Suprapubic skin (tissue), 4 donors: ENCODE measurements around the gene SPATC1L. TPM values are rescaled to one million over a fixed set of nuclear protein-coding genes. Genes with fewer than 3 reads are reported as not detected.

Experiments used
- DNase-seq, 2 donors: peaks; one replicate each; pipeline ENCODE4 v3.0.0-alpha.2; 2019; ENCODE audit warnings: low spot score in 2 of 2
- H3K27ac ChIP-seq: fragments of 200-600 bp; sonication (generic); one replicate; pipeline ENCODE4 v1.5.1; 2019
- H3K27me3 ChIP-seq: fragments of 200-600 bp; sonication (generic); one replicate; pipeline ENCODE4 v1.5.1; 2019
- H3K36me3 ChIP-seq: fragments of 200-600 bp; sonication (generic); one replicate; pipeline ENCODE4 v1.5.1; 2019
- H3K4me1 ChIP-seq: fragments of 200-600 bp; sonication (generic); one replicate; pipeline ENCODE4 v1.5.1; 2019
- H3K4me3 ChIP-seq: fragments of 200-600 bp; sonication (generic); one replicate; pipeline ENCODE4 v1.5.1; 2019; ENCODE audit warnings: mild to moderate bottlenecking
- H3K9me3 ChIP-seq: fragments of 200-600 bp; sonication (generic); one replicate; pipeline ENCODE4 v1.5.1; 2019
- EP300 ChIP-seq: sonication (generic); formaldehyde crosslinking; IDR thresholded peaks from one replicate; pipeline ENCODE4 v1.6.1; 2017; ENCODE audit warnings: antibody characterized with exemption
- POLR2A ChIP-seq, 2 donors: fragments of 450-650 bp; IDR thresholded peaks; one replicate each; pipeline ENCODE4 v1.6.1; 2017; ENCODE audit warnings: antibody characterized with exemption in 2 of 2, mild to moderate bottlenecking in 2 of 2, moderate library complexity in 2 of 2
- POLR2AphosphoS5 ChIP-seq, 3 donors: sonication (generic); formaldehyde crosslinking; IDR thresholded peaks; one replicate each; pipeline ENCODE4 v1.6.1; 2017; ENCODE audit warnings: antibody characterized with exemption in 3 of 3
- WGBS: methylation state at CpG from one replicate; pipeline ENCODE4 v1.1.5; 2018; 5-methylcytosine and 5-hydroxymethylcytosine counted together
- total RNA-seq, 4 donors: library from RNA; depleted of rRNA; stranded (reverse); fragments of >200 nt; gene quantifications; one replicate each; pipeline ENCODE4 v1.1.0, GENCODE V29; 2016
- TF ChIP-seq, protein P1 (sequence below), 2 donors: fragments of 200-600 bp in 1 of 2; fragments of 450-650 bp in 1 of 2; sonication (generic) in 1 of 2; IDR thresholded peaks; one replicate each; pipeline ENCODE4 v1.5.1; 2016 to 2019; ENCODE audit warnings: antibody characterized with exemption in 2 of 2, mild to moderate bottlenecking in 1 of 2, moderate library complexity in 1 of 2

SPATC1L gene
- total RNA-seq, 4 donors from 2014 or later, result 2.5 to 15.0 (median 6.9) TPM

DNA sequence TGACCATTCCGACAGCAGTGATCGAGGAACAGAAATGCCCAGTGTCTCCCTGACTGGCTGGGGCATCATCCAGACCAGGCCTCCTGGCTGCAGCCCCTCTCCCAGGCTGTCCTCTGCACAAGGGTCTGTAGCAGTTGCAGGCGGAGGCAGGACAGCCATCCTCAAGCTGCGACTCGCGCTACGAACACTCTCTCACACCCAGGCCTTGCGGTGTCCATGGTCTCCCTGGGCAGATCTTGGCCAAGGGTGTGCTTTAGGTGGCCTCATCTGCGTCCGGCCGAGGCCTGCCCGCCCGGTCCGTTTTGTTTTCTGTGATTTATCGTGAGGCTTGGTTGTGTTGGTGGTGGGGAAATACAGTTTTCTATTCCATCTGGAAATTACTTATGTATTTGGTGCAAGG, 44.6 kb downstream of the SPATC1L start:
- H3K4me1 ChIP-seq, result peaks cover 10% of the 10 kb centered on the region

DNA sequence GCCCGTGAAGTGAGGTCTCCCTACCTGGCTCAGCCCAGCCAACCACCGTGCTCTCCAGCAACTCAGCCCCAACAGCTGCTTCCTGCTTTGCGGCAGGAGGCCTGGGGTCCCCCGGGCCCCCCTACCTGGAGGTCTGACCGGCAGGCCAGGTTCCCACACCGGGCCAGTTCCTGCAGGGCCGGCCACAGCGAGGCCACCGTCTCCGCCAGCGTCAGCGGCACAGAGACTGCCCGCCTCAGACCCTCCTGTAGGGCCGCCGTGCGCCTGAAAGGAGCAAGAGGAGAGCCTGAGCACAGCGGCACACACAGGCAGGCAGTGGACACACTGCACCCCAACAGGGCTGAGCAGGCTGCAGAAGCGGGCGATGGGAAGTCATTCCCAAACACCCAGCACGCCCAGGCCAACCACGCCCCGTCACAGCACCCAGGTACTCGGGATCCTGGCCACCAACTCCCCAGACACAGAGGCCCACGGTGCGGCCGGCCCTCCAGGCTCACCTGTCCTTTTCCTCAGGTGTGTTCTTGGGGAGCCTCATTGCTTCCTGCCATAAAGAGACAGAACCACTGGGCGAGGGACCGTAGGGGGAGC, 45.8 kb downstream of the SPATC1L start:
- Histone ChIP-seq H3K4me3 (no peak overlapping the region), H3K9me3 (no peaks in the 10 kb centered on the region), H3K36me3 (no peaks in the 10 kb centered on the region), H3K27me3 (peaks cover 6% of the 10 kb centered on the region), H3K4me1 (peaks cover 3% of the 10 kb centered on the region), H3K27ac (no peak overlapping the region)
- TF ChIP-seq, protein P1, sequence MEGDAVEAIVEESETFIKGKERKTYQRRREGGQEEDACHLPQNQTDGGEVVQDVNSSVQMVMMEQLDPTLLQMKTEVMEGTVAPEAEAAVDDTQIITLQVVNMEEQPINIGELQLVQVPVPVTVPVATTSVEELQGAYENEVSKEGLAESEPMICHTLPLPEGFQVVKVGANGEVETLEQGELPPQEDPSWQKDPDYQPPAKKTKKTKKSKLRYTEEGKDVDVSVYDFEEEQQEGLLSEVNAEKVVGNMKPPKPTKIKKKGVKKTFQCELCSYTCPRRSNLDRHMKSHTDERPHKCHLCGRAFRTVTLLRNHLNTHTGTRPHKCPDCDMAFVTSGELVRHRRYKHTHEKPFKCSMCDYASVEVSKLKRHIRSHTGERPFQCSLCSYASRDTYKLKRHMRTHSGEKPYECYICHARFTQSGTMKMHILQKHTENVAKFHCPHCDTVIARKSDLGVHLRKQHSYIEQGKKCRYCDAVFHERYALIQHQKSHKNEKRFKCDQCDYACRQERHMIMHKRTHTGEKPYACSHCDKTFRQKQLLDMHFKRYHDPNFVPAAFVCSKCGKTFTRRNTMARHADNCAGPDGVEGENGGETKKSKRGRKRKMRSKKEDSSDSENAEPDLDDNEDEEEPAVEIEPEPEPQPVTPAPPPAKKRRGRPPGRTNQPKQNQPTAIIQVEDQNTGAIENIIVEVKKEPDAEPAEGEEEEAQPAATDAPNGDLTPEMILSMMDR (IDR thresholded peaks at IDR 0.05), result no peak
- TF ChIP-seq EP300, result no peak
- TF ChIP-seq POLR2AphosphoS5 (IDR thresholded peaks at IDR 0.05), result no peak
- 92% methylated on average over 24 of the region's 28 CpGs for WGBS
- no peak for DNase-seq

More for the DNA sequence above, 44.6 kb downstream of the SPATC1L start:
- Histone ChIP-seq H3K27ac (no peak overlapping the region), H3K27me3 (peaks cover 6% of the 10 kb centered on the region), H3K36me3 (no peaks in the 10 kb centered on the region), H3K4me3 (no peak overlapping the region), H3K9me3 (no peaks in the 10 kb centered on the region)
- 97% methylated on average over 15 of the region's 15 CpGs for WGBS
- no peak for TF ChIP-seq POLR2A (IDR thresholded peaks at IDR 0.05)
- no peak for TF ChIP-seq EP300
- TF ChIP-seq, protein P1 (IDR thresholded peaks at IDR 0.05), result no peak
- TF ChIP-seq POLR2AphosphoS5 (IDR thresholded peaks at IDR 0.05), result no peak
- no peak for DNase-seq

DNA sequence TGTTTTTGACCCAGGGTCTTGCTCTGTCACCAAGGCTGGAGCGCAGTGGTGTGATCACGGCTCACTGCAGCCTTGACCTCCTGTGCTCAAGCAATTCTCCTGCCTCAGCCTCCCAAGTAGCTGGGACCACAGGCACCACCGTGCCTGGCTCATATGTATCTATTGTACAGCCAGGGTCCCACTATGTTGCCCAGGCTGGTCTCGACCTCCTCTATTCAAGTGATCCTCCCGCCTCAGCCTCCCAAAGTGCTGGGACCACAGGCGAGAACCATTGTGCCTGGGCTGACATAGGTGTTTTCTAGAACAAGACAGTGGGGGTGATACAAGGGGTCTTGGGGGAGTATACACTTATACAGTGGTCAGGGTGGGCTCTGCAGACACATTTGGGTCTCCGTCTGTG, 46.4 kb downstream of the SPATC1L start:
- Histone ChIP-seq H3K36me3 (no peaks in the 10 kb centered on the region), H3K9me3 (no peaks in the 10 kb centered on the region), H3K27ac (no peak overlapping the region), H3K4me3 (no peak overlapping the region), H3K27me3 (peaks cover 6% of the 10 kb centered on the region), H3K4me1 (no peaks in the 10 kb centered on the region)
- WGBS, result 85% methylated on average over 3 of the region's 7 CpGs
- no peak for DNase-seq
- TF ChIP-seq POLR2AphosphoS5 (IDR thresholded peaks at IDR 0.05) (no peak), EP300 (no peak), POLR2A (IDR thresholded peaks at IDR 0.05) (no peak)
- TF ChIP-seq, protein P1 (IDR thresholded peaks at IDR 0.05), result no peak

GRCh38 chr21:46136739-46137349, 47.4 kb downstream of the SPATC1L start:
- H3K36me3 ChIP-seq, result no peaks in the 10 kb centered on the region
- TF ChIP-seq, protein P1 (IDR thresholded peaks at IDR 0.05), result no peak
- no peak for TF ChIP-seq POLR2A (IDR thresholded peaks at IDR 0.05)
- TF ChIP-seq EP300, result no peak
- TF ChIP-seq POLR2AphosphoS5 (IDR thresholded peaks at IDR 0.05), result no peak
- no peak for DNase-seq
- no peak overlapping the region for H3K27ac ChIP-seq
- peaks cover 6% of the 10 kb centered on the region for H3K27me3 ChIP-seq
- WGBS, result 76% methylated on average over 11 of the region's 22 CpGs
- H3K4me3 ChIP-seq, result no peak overlapping the region
- H3K9me3 ChIP-seq, result no peaks in the 10 kb centered on the region
- no peaks in the 10 kb centered on the region for H3K4me1 ChIP-seq

DNA sequence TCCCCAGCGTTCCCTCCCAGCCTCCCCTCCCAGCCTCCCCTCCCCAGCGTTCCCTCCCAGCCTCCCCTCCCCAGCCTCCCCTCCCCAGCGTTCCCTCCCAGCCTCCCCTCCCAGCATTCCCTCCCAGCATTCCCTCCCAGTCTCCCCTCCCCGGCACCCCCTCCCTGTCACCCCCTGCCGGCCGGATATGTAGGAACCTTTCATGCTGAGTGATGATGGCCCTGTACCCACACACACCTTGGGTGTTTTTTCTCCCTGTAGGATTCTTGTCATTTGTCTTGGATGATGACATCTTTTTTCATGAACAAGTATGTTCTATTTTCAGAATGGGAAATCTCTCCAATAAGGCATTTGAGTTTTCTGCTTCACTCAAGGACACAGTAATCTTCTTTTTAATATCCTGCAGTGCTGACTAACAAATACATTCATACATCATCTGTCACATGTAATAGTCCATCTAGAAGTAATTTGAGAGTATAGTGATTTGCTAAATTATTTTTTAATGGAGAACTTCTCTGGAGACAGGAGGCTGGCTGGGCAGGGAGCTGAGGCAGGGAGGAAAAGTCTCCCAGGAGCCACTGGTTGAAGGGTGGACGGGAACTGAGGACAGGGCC, 48.4 kb downstream of the SPATC1L start:
- Histone ChIP-seq H3K9me3 (no peaks in the 10 kb centered on the region), H3K4me1 (no peaks in the 10 kb centered on the region), H3K27ac (no peak overlapping the region), H3K27me3 (peaks cover 6% of the 10 kb centered on the region), H3K36me3 (no peaks in the 10 kb centered on the region), H3K4me3 (no peak overlapping the region)
- 77% methylated on average over 6 of the region's 7 CpGs for WGBS
- TF ChIP-seq EP300 (no peak), POLR2A (IDR thresholded peaks at IDR 0.05) (no peak), POLR2AphosphoS5 (IDR thresholded peaks at IDR 0.05) (no peak)
- TF ChIP-seq, protein P1 (IDR thresholded peaks at IDR 0.05), result no peak
- no peak for DNase-seq
